IPS-18c (cell line): ENCODE measurements around the gene ABCA4.
"Not testable (repeated sequence)": the region's sequence is repeated elsewhere in the genome, so short reads cannot be mapped to it uniquely, and the experiment has no call there.

Experiments
- H3K4me3 ChIP-seq: 2 replicates; pipeline ENCODE4 v1.7.0; 2013; ENCODE audit warnings: low read depth, mild to moderate bottlenecking, low read length, moderate library complexity; ENCODE audit not compliant: insufficient read depth
- H3K9me3 ChIP-seq: one replicate; pipeline ENCODE4 v1.6.1; 2013; ENCODE audit warnings: mild to moderate bottlenecking, low read length, moderate library complexity; ENCODE audit not compliant: control insufficient read depth, insufficient read depth

ABCA4 gene

GRCh38 chr1:94120991-94121390 is at the start of gene ABCA4:
Gene ABCA4 (minus strand): TSS chr1:94121148. CDS start chr1:94121045, 103 bp downstream.
- Histone ChIP-seq H3K9me3 (no peaks in the 10 kb centered on the region), H3K4me3 (no peak within 1 kb of the TSS)

GRCh38 chr1:94169126-94169525 is 48.2 kb upstream of the ABCA4 start:
- H3K4me3 ChIP-seq, result no peak overlapping the region
- H3K9me3 ChIP-seq, result peaks cover 2% of the 10 kb centered on the region

- Histone ChIP-seq H3K9me3 (peaks cover 2% of the 10 kb centered on the region), H3K4me3 (no peak overlapping the region; the same call in 1 of the 2 replicates)
Observed at GRCh38 chr1:94165843-94166242, 44.9 kb upstream of the ABCA4 start.

GRCh38 chr1:94164885-94165284 is 43.9 kb upstream of the ABCA4 start:
- not testable (repeated sequence) for H3K4me3 ChIP-seq, H3K9me3 ChIP-seq

GRCh38 chr1:94164121-94164520 is 43.2 kb upstream of the ABCA4 start:
- not testable (repeated sequence) for H3K9me3 ChIP-seq, H3K4me3 ChIP-seq

- H3K9me3 ChIP-seq, H3K4me3 ChIP-seq: not testable (repeated sequence)
Observed at GRCh38 chr1:94163249-94163648, 42.3 kb upstream of the ABCA4 start.

- Histone ChIP-seq H3K4me3 (no peak overlapping the region), H3K9me3 (no peaks in the 10 kb centered on the region)
Observed at GRCh38 chr1:94160811-94161210, 39.9 kb upstream of the ABCA4 start.

- Histone ChIP-seq H3K9me3 (no peaks in the 10 kb centered on the region), H3K4me3 (no peak overlapping the region)
Observed at GRCh38 chr1:94156096-94156625, 35.2 kb upstream of the ABCA4 start.

GRCh38 chr1:94154989-94155388 is 34.0 kb upstream of the ABCA4 start:
- no peaks in the 10 kb centered on the region for H3K9me3 ChIP-seq
- no peak overlapping the region for H3K4me3 ChIP-seq

- Histone ChIP-seq H3K4me3 (no peak overlapping the region), H3K9me3 (no peaks in the 10 kb centered on the region)
Observed at GRCh38 chr1:94153133-94153532, 32.2 kb upstream of the ABCA4 start.

- H3K4me3 ChIP-seq, H3K9me3 ChIP-seq: not testable (repeated sequence)
Observed at GRCh38 chr1:94149166-94149565, 28.2 kb upstream of the ABCA4 start.

- Histone ChIP-seq H3K4me3 (no peak overlapping the region), H3K9me3 (no peaks in the 10 kb centered on the region)
Observed at GRCh38 chr1:94146273-94146672, 25.3 kb upstream of the ABCA4 start.

- H3K4me3 ChIP-seq, result no peak overlapping the region
- H3K9me3 ChIP-seq, result no peaks in the 10 kb centered on the region
Observed at GRCh38 chr1:94144836-94145235, 23.9 kb upstream of the ABCA4 start.

- H3K9me3 ChIP-seq, result no peaks in the 10 kb centered on the region
- H3K4me3 ChIP-seq, result no peak overlapping the region
Observed at GRCh38 chr1:94143809-94144176, 22.8 kb upstream of the ABCA4 start.

GRCh38 chr1:94143173-94143808 is 22.3 kb upstream of the ABCA4 start:
- Histone ChIP-seq H3K9me3 (no peaks in the 10 kb centered on the region), H3K4me3 (no peak overlapping the region)

GRCh38 chr1:94142583-94142982 is 21.6 kb upstream of the ABCA4 start:
- Histone ChIP-seq H3K9me3 (no peaks in the 10 kb centered on the region), H3K4me3 (no peak overlapping the region)

GRCh38 chr1:94142022-94142421 is 21.1 kb upstream of the ABCA4 start:
- Histone ChIP-seq H3K9me3 (no peaks in the 10 kb centered on the region), H3K4me3 (no peak overlapping the region)

- Histone ChIP-seq H3K9me3 (peaks cover 11% of the 10 kb centered on the region), H3K4me3 (no peak overlapping the region)
Observed at GRCh38 chr1:94132111-94132510, 11.2 kb upstream of the ABCA4 start.
